K562 (cell line): ENCODE measurements around the gene ASB13. TPM values are rescaled to one million over a fixed set of nuclear protein-coding genes. Genes with fewer than 3 reads are reported as not detected.

Source experiments
- ATAC-seq: fragments of 200-7000 bp; cut with Tn5 transposase; 3 replicates; pipeline ENCODE4 v1.9.1; 2020; ENCODE audit warnings: moderate library complexity
- BruUV-seq: library from RNA; stranded (reverse); fragments of 400-500 nt; replicated peaks from 2 replicates; lab custom pipeline; 2021; lab: Mats Ljungman, UMichigan
- CTCF ChIA-PET: fragments of 300-600 bp; formaldehyde crosslinking; extraction: SDS; loops from one replicate; lab custom pipeline; 2021; ENCODE audit warnings: low intra/inter-chr PET ratio; lab: Yijun Ruan, JAX
- POLR2A ChIA-PET: fragments of 300-600, 350-650 bp; sonication (Branson Sonifier 250); formaldehyde crosslinking; extraction: SDS; loops from one replicate; lab custom pipeline; 2021; ENCODE audit warnings: antibody characterized with exemption, inconsistent platforms; lab: Yijun Ruan, JAX
- DNase-seq, 4 experiments: peaks; one replicate each; pipeline versions ENCODE4 v3.0.0 to v3.0.0-alpha.2; 2011 to 2018; ENCODE audit warnings: low spot score in 3 of 4, mixed read lengths in 3 of 4; ENCODE audit errors: extremely low read depth in 1 of 4
- FAIRE-seq: peaks from 2 replicates; lab custom pipeline; 2011; peaks lifted over from hg19 to GRCh38; lab: Jason Lieb, UNC
- H2AFZ ChIP-seq: 2 replicates; pipeline ENCODE4 v1.6.0; 2011; ENCODE audit warnings: low read depth, low read length, control low read depth, inconsistent platforms
- H3K27ac ChIP-seq: fragments of 200-600 bp; 3 replicates; pipeline ENCODE4 v1.8.0; 2011; ENCODE audit warnings: low read depth, mild to moderate bottlenecking, control low read depth, inconsistent platforms, low read length, moderate library complexity, mixed read lengths; ENCODE audit errors: extremely low read depth
- H3K27me3 ChIP-seq, 2 experiments: fragments of 300-600 bp in 1 of 2; 2 replicates in 1 of 2; 3 replicates in 1 of 2; pipeline versions ENCODE4 v1.6.0 to v1.8.0; 2011; ENCODE audit warnings: inconsistent platforms in 2 of 2, low read length in 2 of 2, mild to moderate bottlenecking in 1 of 2, mixed read lengths in 1 of 2, moderate library complexity in 1 of 2; ENCODE audit not compliant: control insufficient read depth in 2 of 2, insufficient read depth in 2 of 2
- H3K36me3 ChIP-seq: fragments of 300-600 bp; 3 replicates; pipeline ENCODE4 v1.8.0; 2011; ENCODE audit warnings: mild to moderate bottlenecking, low read length, inconsistent platforms; ENCODE audit not compliant: control insufficient read depth, insufficient read depth
- H3K4me1 ChIP-seq, 2 experiments: fragments of 200-600 bp in 1 of 2; replicated peaks in 1 of 2; 2 replicates in 1 of 2; 3 replicates in 1 of 2; pipeline versions ENCODE4 v1.5.1 to v1.8.0; 2011; ENCODE audit warnings: inconsistent platforms in 2 of 2, low read length in 2 of 2, mild to moderate bottlenecking in 1 of 2, mixed read lengths in 1 of 2, moderate library complexity in 1 of 2; ENCODE audit not compliant: control insufficient read depth in 2 of 2, insufficient read depth in 2 of 2
- H3K4me2 ChIP-seq: 2 replicates; pipeline ENCODE4 v1.6.1; 2011; ENCODE audit warnings: low read length, control low read depth, inconsistent platforms, mixed read lengths; ENCODE audit not compliant: insufficient read depth
- H3K4me3 ChIP-seq: fragments of 200-600 bp; sonication (generic), shearing (Covaris generic); 2 replicates; pipeline ENCODE4 v1.5.1; 2016; ENCODE audit warnings: control low read depth, inconsistent platforms
- H3K79me2 ChIP-seq: fragments of 200-600 bp; 3 replicates; pipeline ENCODE4 v1.8.0; 2011; ENCODE audit warnings: low read length, inconsistent platforms; ENCODE audit not compliant: control insufficient read depth, insufficient read depth
- H3K9ac ChIP-seq, 2 experiments: 2 replicates each; pipeline versions ENCODE4 v1.6.0 to v1.6.1; 2011; ENCODE audit warnings: low read depth in 2 of 2, low read length in 2 of 2, control low read depth in 1 of 2, inconsistent platforms in 1 of 2, mild to moderate bottlenecking in 1 of 2, mixed read lengths in 1 of 2; ENCODE audit not compliant: insufficient read depth in 1 of 2
- H3K9me1 ChIP-seq: one replicate; pipeline ENCODE4 v1.6.0; 2011; ENCODE audit warnings: inconsistent platforms, mild to moderate bottlenecking, low read length, moderate library complexity; ENCODE audit not compliant: control insufficient read depth, insufficient read depth
- H3K9me3 ChIP-seq: replicated peaks from 2 replicates; pipeline ENCODE4 v1.5.1; 2011; ENCODE audit warnings: low read depth, low read length, inconsistent platforms; ENCODE audit not compliant: control insufficient read depth, insufficient read depth
- H4K20me1 ChIP-seq: replicated peaks from 2 replicates; pipeline ENCODE4 v1.6.1; 2011; ENCODE audit warnings: low read length, inconsistent platforms, mixed read lengths; ENCODE audit not compliant: control insufficient read depth, insufficient read depth
- CTBP1 ChIP-seq: fragments of 450-650 bp; IDR thresholded peaks from 2 replicates; pipeline ENCODE4 v1.6.1; 2016; ENCODE audit warnings: borderline replicate concordance
- FOSL1 ChIP-seq: fragments of 200-800 bp; sonication (Bioruptor generic); conservative IDR thresholded peaks from 2 replicates; pipeline ENCODE4 v1.6.1; 2016; ENCODE audit warnings: missing genetic modification characterization, missing compliant biosample characterization
- HDAC1 ChIP-seq, 2 experiments: fragments of 450-650 bp; IDR thresholded peaks; 2 replicates each; pipeline ENCODE4 v1.6.1; 2016 to 2017; ENCODE audit warnings: inconsistent platforms in 1 of 2, mild to moderate bottlenecking in 1 of 2, moderate library complexity in 1 of 2
- JUN ChIP-seq, 2 experiments: sonication (generic) in 1 of 2; formaldehyde crosslinking in 1 of 2; IDR thresholded peaks; 2 replicates each; pipeline versions ENCODE4 v1.6.1 to v1.8.0; 2012 to 2022; ENCODE audit warnings: borderline replicate concordance in 2 of 2, mild to moderate bottlenecking in 2 of 2, improper control_type of control experiment in 1 of 2, low read depth in 1 of 2, low read length in 1 of 2, missing genetic modification reagents in 1 of 2
- KDM4B ChIP-seq, 2 experiments: fragments of 450-650 bp in 1 of 2; sonication (generic) in 1 of 2; IDR thresholded peaks; 2 replicates each; pipeline ENCODE4 v1.6.1; 2016 to 2017; ENCODE audit warnings: borderline replicate concordance in 2 of 2, antibody characterized with exemption in 1 of 2, low read depth in 1 of 2, mild to moderate bottlenecking in 1 of 2
- KHSRP ChIP-seq: fragments of 450-650 bp; IDR thresholded peaks from 2 replicates; pipeline ENCODE4 v1.6.1; 2017
- LCOR ChIP-seq: sonication (generic); formaldehyde crosslinking; IDR thresholded peaks from 2 replicates; pipeline ENCODE4 v1.8.0; 2022; ENCODE audit warnings: mild to moderate bottlenecking, missing genetic modification reagents
- NRF1 ChIP-seq, 2 experiments: fragments of 450-650 bp; IDR thresholded peaks in 1 of 2; conservative IDR thresholded peaks in 1 of 2; 2 replicates each; pipeline ENCODE4 v1.6.1; 2014; ENCODE audit warnings: mild to moderate bottlenecking in 2 of 2
- POU5F1 ChIP-seq: fragments of 150-350 bp; IDR thresholded peaks from 2 replicates; pipeline ENCODE4 v1.6.1; 2014; ENCODE audit warnings: borderline replicate concordance, low read length, low read depth, mild to moderate bottlenecking; ENCODE audit not compliant: partially characterized antibody
- RCOR1 ChIP-seq, 2 experiments: IDR thresholded peaks; 2 replicates each; pipeline ENCODE4 v1.6.1; 2012; ENCODE audit warnings: low read depth in 2 of 2, low read length in 2 of 2, borderline replicate concordance in 1 of 2, improper control_type of control experiment in 1 of 2
- SMARCA4 ChIP-seq: fragments of 450-650 bp; IDR thresholded peaks from 2 replicates; pipeline ENCODE4 v1.6.1; 2016
- SPI1 ChIP-seq: IDR thresholded peaks from 2 replicates; pipeline ENCODE4 v1.6.1; 2011; ENCODE audit warnings: low read depth, low read length, control low read depth, borderline replicate concordance
- SRSF7 ChIP-seq: fragments of 200-400 bp; formaldehyde crosslinking; optimal IDR thresholded peaks from 2 replicates; pipeline ENCODE3; 2017; ENCODE audit warnings: mild to moderate bottlenecking, low read depth, low read length
- WGBS: fragments of 100-300 bp; shearing (Covaris generic); methylation state at CpG from one replicate; pipeline ENCODE4 v1.1.6; 2016; ENCODE audit warnings: low coverage, mixed read lengths; ENCODE audit not compliant: insufficient coverage; ENCODE audit errors: missing lambda C conversion rate; 5-methylcytosine and 5-hydroxymethylcytosine counted together
- in situ Hi-C: fragments of 300-500 bp; cut with MboI; formaldehyde crosslinking; loops from 4 replicates; pipeline ENCODE4 v1.15.0; 2018; ENCODE audit warnings: inconsistent platforms, mixed read lengths
- intact Hi-C: fragments of 100-400 bp; cut with micrococcal nuclease; formaldehyde crosslinking; loops from 2 replicates; pipeline ENCODE4 v1.14.2; 2022
- polyA plus RNA-seq, 8 experiments: library from polyadenylated mRNA; depleted of rRNA in 4 of 8; stranded (reverse) in 5 of 8; unstranded in 3 of 8; fragments of >200 nt; fragmentation: Nextera tagmentation in 2 of 8; fragmentation: Illumina TruSeq in 1 of 8; extraction: Ambion mirVana in 2 of 8; extraction: Trizol in 1 of 8; gene quantifications; 2 replicates each; pipeline versions ENCODE4 v1.2.1 to v1.2.3, GENCODE V29; 2011 to 2014; ENCODE audit warnings: inconsistent platforms in 1 of 8, missing spikeins in 1 of 8
- total RNA-seq, 7 experiments: library from RNA; depleted of rRNA in 6 of 7; stranded (reverse); fragments of >200 nt in 6 of 7; fragmentation: Illumina TruSeq in 2 of 7; extraction: Trizol in 2 of 7; gene quantifications; 2 replicates each; pipeline versions ENCODE4 v1.2.1 to v1.2.3, GENCODE V29; 2011 to 2021; ENCODE audit warnings: low replicate concordance in 1 of 7
- TF ChIP-seq, protein P1 (sequence below): fragments of 250-450 bp; sonication (Bioruptor Pico); IDR thresholded peaks from 2 replicates; pipeline ENCODE4 v1.8.0; 2021; ENCODE audit warnings: mild to moderate bottlenecking, moderate library complexity
- TF ChIP-seq, protein P2 (sequence below): fragments of 450-650 bp; formaldehyde crosslinking; IDR thresholded peaks from 2 replicates; pipeline ENCODE4 v1.4.0; 2020; ENCODE audit warnings: mild to moderate bottlenecking, moderate library complexity
- TF ChIP-seq, protein P3 (sequence below): fragments of 450-650 bp; IDR thresholded peaks from 2 replicates; pipeline ENCODE4 v1.6.1; 2018; ENCODE audit not compliant: partially characterized antibody

Gene ASB13
- total and polyA plus RNA-seq, 9 of the 15 experiments (the other 6 are each of a cell fraction or from before 2014, with no cell fraction given), result 5.2 to 28.8 (median 16.9) TPM

DNA sequence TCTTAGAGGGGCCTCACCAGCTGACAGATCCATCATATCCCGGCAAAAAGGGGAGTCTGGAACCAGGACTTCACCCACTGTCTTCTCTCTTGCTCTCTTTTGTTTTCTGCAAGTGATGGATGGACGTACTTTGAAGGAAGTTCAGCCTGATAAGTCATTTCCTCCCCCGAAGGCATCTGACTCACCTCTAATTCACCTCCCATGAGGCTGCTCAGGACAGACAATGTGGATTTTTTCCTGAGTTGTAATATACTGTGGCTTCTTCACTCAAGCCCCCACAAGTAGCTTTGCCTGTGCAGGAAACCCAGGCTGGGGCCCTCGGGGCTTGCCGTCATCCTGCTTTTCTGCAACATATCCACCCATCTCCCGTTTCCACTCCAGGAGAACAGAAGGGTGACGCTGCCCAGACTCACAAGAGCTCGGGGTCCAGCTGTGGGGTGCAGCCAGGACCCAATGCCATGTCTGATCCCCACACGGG lies 70.4 kb downstream of the ASB13 start:
- DNase-seq, result peak in 1 of 4 experiments; percentile 50
- Histone ChIP-seq H3K9ac (no peak overlapping the region), H3K4me3 (no peak overlapping the region), H3K79me2 (no peaks in the 10 kb centered on the region), H3K36me3 (no peaks in the 10 kb centered on the region), H3K9me3 (no peaks in the 10 kb centered on the region), H3K27ac (no peak overlapping the region), H2AFZ (no peak overlapping the region; the same call in 1 of the 2 replicates), H3K4me2 (no peak overlapping the region), H3K4me1 (peaks cover 10 to 19% of the 10 kb centered on the region in 2 experiments; a peak in 4 of 5 replicates), H3K9me1 (no peaks in the 10 kb centered on the region), H4K20me1 (no peaks in the 10 kb centered on the region), H3K27me3 (no peaks in the 10 kb centered on the region)
- WGBS, result 36% methylated on average over 9 of the region's 9 CpGs
- in situ Hi-C loops (no loop called here), intact Hi-C loops (no loop called here)
- peak; percentile 69 for ATAC-seq
- FAIRE-seq, result peak; percentile 63
- POLR2A ChIA-PET, result no interaction called here
- CTCF ChIA-PET, result no interaction called here
- BruUV-seq, result no TSS peak
- TF ChIP-seq, protein P1, sequence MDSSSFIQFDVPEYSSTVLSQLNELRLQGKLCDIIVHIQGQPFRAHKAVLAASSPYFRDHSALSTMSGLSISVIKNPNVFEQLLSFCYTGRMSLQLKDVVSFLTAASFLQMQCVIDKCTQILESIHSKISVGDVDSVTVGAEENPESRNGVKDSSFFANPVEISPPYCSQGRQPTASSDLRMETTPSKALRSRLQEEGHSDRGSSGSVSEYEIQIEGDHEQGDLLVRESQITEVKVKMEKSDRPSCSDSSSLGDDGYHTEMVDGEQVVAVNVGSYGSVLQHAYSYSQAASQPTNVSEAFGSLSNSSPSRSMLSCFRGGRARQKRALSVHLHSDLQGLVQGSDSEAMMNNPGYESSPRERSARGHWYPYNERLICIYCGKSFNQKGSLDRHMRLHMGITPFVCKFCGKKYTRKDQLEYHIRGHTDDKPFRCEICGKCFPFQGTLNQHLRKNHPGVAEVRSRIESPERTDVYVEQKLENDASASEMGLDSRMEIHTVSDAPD (CRISPR knock-in tag), result no peak
- TF ChIP-seq KHSRP (no peak), CTBP1 (peak; percentile 57), SPI1 (peak; percentile 51), HDAC1 (IDR thresholded peaks at IDR 0.05) (no peak), JUN (IDR thresholded peaks at IDR 0.05; ENCODE audit: borderline replicate concordance, low read depth, low read length) (0 out of 2 replicates have a peak, but pooled peaks have one; percentile 23), JUN (CRISPR knock-in tag; IDR thresholded peaks at IDR 0.05; ENCODE audit: borderline replicate concordance) (no peak), NRF1 (conservative IDR thresholded peaks at IDR 0.05 in 1 of 2, IDR thresholded peaks at IDR 0.05 in 1 of 2) (peak in 1 of 2 experiments; percentile 44; a peak in 2 of 4 replicates), FOSL1 (tag) (peak; percentile 69), POU5F1 (no peak), LCOR (CRISPR knock-in tag) (no peak), SRSF7 (no peak), SMARCA4 (peak; percentile 39; the same call in 1 of the 2 replicates), KDM4B (IDR thresholded peaks at IDR 0.05; ENCODE audit: borderline replicate concordance in 2 of 2, low read depth in 1 of 2) (no peak), RCOR1 (IDR thresholded peaks at IDR 0.05; ENCODE audit: borderline replicate concordance in 1 of 2, low read depth in 2 of 2, low read length in 2 of 2) (peak in 1 of 2 experiments; percentile 59; a peak in 1 of 4 replicates)
- TF ChIP-seq, protein P2, sequence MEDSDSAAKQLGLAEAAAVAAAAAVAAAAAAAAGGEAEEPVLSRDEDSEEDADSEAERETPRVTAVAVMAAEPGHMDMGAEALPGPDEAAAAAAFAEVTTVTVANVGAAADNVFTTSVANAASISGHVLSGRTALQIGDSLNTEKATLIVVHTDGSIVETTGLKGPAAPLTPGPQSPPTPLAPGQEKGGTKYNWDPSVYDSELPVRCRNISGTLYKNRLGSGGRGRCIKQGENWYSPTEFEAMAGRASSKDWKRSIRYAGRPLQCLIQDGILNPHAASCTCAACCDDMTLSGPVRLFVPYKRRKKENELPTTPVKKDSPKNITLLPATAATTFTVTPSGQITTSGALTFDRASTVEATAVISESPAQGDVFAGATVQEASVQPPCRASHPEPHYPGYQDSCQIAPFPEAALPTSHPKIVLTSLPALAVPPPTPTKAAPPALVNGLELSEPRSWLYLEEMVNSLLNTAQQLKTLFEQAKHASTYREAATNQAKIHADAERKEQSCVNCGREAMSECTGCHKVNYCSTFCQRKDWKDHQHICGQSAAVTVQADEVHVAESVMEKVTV (CRISPR knock-in tag), result no peak
- TF ChIP-seq, protein P3, sequence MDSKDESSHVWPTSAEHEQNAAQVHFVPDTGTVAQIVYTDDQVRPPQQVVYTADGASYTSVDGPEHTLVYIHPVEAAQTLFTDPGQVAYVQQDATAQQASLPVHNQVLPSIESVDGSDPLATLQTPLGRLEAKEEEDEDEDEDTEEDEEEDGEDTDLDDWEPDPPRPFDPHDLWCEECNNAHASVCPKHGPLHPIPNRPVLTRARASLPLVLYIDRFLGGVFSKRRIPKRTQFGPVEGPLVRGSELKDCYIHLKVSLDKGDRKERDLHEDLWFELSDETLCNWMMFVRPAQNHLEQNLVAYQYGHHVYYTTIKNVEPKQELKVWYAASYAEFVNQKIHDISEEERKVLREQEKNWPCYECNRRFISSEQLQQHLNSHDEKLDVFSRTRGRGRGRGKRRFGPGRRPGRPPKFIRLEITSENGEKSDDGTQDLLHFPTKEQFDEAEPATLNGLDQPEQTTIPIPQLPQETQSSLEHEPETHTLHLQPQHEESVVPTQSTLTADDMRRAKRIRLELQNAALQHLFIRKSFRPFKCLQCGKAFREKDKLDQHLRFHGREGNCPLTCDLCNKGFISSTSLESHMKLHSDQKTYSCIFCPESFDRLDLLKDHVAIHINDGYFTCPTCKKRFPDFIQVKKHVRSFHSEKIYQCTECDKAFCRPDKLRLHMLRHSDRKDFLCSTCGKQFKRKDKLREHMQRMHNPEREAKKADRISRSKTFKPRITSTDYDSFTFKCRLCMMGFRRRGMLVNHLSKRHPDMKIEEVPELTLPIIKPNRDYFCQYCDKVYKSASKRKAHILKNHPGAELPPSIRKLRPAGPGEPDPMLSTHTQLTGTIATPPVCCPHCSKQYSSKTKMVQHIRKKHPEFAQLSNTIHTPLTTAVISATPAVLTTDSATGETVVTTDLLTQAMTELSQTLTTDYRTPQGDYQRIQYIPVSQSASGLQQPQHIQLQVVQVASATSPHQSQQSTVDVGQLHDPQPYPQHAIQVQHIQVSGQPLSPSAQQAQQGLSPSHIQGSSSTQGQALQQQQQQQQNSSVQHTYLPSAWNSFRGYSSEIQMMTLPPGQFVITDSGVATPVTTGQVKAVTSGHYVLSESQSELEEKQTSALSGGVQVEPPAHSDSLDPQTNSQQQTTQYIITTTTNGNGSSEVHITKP, result peak; percentile 93
